VCaP (cell line): Measurements from ENCODE around the gene C3orf38.
"Not testable (repeated sequence)": the region's sequence is repeated elsewhere in the genome, so short reads cannot be mapped to it uniquely, and the experiment has no call there.

Experiments used
- H3K27ac ChIP-seq: fragments of 450-650 bp; 2 replicates; pipeline ENCODE4 v1.5.1; 2017
- TF ChIP-seq, protein P1 (sequence below): fragments of 450-650 bp; conservative IDR thresholded peaks from 2 replicates; pipeline ENCODE4 v1.5.1; 2017; ENCODE audit warnings: mild to moderate bottlenecking, moderate library complexity

Gene C3orf38

GRCh38 chr3:88149509-88150362, at the start of gene C3orf38:
Gene C3orf38, plus strand, starts transcription at chr3:88149959. Its CDS starts 94 bp downstream, at chr3:88150053.
- TF ChIP-seq, protein P1, sequence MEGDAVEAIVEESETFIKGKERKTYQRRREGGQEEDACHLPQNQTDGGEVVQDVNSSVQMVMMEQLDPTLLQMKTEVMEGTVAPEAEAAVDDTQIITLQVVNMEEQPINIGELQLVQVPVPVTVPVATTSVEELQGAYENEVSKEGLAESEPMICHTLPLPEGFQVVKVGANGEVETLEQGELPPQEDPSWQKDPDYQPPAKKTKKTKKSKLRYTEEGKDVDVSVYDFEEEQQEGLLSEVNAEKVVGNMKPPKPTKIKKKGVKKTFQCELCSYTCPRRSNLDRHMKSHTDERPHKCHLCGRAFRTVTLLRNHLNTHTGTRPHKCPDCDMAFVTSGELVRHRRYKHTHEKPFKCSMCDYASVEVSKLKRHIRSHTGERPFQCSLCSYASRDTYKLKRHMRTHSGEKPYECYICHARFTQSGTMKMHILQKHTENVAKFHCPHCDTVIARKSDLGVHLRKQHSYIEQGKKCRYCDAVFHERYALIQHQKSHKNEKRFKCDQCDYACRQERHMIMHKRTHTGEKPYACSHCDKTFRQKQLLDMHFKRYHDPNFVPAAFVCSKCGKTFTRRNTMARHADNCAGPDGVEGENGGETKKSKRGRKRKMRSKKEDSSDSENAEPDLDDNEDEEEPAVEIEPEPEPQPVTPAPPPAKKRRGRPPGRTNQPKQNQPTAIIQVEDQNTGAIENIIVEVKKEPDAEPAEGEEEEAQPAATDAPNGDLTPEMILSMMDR: no peak; the same call in 1 of the 2 replicates
- H3K27ac ChIP-seq: peak within 1 kb of the TSS; percentile 98

DNA sequence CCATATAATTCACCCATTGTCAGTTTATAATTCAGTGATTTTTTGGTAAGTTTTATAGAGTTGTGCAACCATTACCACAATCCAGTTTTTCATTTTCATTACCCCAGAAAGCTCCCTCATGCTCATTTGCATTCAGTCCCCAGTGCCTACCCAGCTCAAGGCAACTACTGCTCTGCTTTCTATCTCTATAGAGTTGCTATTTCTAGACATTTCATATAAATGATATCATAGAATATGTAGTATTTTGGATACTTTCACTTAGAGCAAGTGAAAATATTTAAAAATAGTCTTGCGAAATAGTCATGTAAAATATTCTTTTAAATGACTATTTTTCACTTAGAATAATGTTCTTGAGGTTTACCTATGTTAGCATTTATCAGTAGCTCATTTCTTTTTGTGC, 48.6 kb upstream of the C3orf38 start:
- TF ChIP-seq, protein P1: no peak
- no peak overlapping the region for H3K27ac ChIP-seq

- TF ChIP-seq, protein P1: no peak
- H3K27ac ChIP-seq: no peak overlapping the region
Observed at GRCh38 chr3:88105325-88105724, 44.4 kb upstream of the C3orf38 start.

- TF ChIP-seq, protein P1: no peak
- no peak overlapping the region for H3K27ac ChIP-seq
Observed at GRCh38 chr3:88112289-88112688, 37.5 kb upstream of the C3orf38 start.

DNA sequence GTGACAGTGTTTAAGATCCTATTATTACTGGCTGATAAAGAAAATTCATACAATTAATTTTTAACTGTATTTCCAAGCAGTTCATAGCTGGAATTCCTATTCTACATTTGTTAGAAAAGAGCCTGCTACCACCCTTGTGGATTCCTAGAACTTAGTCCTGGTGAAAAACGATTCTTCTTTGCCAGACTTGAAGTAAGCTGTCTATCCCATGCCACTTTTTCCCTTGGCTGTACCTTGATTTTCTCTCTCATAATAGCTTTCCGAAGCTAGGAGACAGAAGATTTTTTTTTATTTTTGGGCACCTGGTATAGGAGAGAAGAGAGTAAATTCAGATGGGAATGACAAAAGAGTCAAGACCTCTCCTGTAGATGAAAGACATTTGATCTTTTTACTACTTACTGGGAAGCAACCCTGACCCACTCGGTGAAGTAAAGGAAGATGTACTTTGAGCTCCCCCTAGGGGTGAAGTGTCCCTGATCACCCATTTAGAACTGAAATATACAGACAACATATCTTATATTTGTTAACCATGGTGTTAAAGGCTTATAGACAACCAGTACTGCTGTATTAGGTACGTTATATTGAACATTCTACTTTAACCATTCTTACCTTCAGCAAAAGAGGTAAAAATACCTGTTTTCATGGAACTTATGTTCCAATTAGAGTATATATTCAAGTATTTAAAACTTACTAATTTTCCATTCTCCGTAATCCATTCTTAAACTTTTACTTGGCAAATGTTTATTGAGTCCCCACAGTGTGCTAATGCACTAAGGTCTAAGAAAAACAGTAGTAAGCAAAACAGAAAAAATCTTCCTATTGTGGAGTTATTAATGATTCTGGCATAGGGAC, 36.2 kb upstream of the C3orf38 start:
- H3K27ac ChIP-seq: no peak overlapping the region
- TF ChIP-seq, protein P1: peak; percentile 91

- TF ChIP-seq, protein P1: no peak
- H3K27ac ChIP-seq: no peak overlapping the region
Observed at GRCh38 chr3:88114878-88115549, 34.7 kb upstream of the C3orf38 start.

GRCh38 chr3:88117683-88118082, 32.1 kb upstream of the C3orf38 start:
- TF ChIP-seq, protein P1: no peak
- no peak overlapping the region for H3K27ac ChIP-seq

DNA sequence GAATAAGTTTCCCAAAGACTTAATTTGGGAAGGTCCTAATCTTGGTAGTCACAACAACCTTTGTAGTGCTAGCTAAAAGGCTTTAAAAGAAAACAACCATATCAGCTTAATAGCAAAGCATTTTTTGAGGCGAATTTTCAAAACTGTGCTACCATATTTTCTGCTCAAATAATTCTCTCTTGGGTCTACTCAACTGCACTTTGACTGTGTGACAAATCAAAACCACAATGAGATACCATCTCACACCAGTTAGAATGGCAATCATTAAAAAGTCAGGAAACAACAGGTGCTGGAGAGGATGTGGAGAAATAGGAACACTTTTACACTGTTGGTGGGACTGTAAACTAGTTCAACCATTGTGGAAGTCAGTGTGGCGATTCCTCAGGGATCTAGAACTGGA, 31.2 kb upstream of the C3orf38 start:
- H3K27ac ChIP-seq: not testable (repeated sequence)
